NCI-H2081 treated with DMSO at 0.1 percent for 48 hours (cell line): ENCODE data around the gene FNDC3B.
"Not testable (repeated sequence)": the region's sequence is repeated elsewhere in the genome, so short reads cannot be mapped to it uniquely, and the experiment has no call there.

ENCODE experiments used
- DNase-seq: peaks from one replicate; lab custom pipeline; 2025; lab: John Stamatoyannopoulos, UW

Gene FNDC3B

DNA sequence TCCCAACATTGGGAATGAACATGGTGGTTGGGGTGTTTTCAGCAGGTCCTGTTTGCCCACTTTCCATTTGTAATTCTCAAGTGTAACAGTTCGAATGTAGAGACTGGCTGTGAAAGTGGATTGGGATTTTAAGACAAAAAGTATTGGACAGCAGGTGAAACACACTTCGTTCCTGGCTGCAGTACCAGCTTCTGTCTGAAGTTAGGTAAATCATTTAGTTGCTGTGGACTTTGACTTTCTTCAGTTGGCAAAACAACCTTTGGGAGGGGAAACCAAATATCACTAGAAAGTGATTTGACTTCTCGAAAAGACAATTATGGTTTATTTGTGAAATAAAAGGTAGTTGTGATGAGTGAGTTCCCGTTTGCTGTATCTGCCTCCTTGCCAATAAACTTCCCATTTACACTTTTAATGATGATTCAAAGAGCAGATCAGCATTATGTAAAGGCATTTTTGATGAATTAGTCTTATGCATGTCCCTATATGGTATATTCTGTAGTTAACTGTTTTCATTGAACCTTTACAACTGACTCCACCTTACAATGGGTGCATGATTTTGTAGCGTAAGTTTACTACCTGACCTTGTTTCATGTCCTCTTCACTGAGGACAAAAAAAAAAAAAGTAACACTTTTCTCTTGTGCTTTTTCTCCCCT lies 34.0 kb downstream of the FNDC3B start:
- DNase-seq = no peak

DNA sequence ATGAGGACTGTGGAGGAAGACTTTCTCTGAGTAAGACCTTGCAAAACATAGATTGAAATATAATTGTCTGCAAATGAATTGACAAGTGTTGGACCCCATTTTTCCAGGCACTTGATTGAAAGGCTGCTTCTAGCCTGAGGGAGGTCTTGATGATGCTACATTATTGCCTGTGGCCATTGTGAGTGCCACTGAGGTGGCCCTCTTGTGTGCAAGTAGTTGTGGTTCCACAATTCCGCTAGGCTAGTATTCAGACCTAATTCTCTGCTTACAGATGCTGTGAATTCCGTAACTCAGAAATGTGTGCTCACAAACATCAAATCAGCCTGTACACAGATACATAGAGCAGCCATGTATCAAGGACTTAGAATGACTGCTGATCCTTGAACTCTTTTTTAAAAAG lies 34.7 kb downstream of the FNDC3B start:
- no peak for DNase-seq

DNA sequence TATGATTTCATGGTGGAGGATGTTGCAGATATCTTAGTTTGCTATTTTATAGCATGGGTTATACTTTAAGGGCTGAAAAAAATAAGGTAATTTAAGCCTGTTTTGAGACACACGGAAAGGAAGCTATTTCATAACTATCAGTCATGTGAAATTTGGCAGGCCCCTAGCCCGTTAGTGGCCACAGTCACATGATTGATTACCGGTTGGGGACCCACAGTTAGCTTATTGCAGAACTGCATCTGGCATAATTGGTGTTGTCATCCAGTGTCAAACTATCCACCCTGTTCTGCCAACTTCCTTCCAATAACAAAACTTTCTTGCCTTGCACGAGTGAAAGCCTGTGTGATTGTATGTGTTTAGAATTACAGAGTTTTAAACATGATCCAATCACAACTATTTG lies 35.2 kb downstream of the FNDC3B start:
- DNase-seq = no peak

DNA sequence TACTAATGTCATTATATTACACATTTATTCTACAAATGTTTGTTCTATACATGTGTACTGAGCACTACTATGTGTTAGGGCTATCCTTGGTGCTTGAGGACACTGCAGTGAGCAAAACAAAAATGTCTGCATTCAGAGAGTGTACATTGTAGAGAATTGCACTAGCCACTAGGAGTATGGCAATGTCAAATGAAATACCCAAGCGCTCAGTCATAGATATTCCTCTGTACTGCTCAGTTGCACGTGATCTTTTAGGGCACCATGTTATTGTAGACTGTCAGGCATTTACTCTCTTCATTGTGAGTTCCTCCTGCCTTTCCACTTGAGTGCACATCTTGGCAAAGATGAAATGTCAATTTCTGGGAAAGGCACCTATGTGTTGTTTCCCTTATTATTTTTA lies 36.8 kb downstream of the FNDC3B start:
- DNase-seq = no peak

DNA sequence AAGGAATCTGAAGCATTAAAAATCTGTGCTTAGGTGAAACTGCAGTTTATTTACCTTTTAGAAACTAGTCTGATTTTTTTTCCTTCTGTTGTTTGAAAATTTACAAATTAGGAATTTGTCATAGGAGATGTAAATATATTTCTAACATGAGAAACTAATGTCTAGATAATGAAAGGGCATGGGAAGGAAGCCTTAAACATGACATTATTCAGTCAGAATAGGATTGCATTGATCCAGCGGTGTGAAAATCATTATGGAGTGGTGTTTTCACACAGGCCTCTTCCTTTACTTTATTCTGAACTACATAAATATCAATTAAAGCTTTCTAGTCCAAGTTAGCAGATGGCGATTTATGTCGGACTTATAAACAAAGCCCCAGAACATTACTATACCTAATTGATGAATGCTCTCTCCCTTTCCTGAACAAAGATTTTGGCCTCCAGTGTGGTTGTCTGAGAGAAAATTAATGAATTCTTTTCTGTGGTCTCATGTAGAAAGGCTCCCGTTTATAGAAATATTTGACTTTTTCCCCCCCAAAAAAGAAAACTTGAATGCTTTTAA lies 37.9 kb downstream of the FNDC3B start:
- DNase-seq = no peak

DNA sequence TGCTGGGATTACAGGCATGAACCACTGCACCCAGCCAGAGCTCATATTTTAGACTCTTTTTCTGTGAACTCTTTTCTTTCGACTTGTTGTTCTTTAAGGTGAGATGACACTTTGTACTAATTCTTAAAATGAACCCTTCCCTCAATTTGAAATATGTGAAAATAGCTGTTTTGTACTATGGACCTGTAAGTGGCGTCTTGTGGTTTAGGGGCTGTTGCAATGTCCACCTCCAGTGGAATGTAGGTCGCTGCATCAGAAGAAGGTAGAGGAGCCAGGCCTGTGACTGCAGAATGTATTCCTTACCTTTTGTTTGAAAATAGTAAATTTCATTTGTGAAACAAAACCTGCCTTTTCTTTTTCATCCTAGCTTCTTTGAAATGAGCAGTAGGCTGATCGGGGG lies 38.9 kb downstream of the FNDC3B start:
- DNase-seq = no peak

DNA sequence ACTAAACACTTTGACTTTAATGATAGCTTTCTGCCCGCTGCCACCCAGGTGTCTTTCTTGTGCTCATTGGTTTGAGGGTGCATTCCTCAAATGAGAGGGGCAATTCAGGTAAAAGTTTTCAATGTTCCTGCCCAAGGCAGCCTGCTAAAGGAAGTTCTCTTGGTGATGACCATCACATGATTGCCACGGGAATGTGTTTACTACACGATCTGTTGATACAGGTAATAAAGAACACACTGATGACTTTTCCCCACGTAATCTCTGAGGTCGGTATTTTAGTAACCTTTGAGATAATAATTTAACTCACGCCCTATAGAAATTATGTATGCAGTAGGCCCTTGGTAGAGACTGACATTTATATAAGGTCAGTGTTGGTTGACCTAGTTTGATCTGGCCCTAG lies 39.3 kb downstream of the FNDC3B start:
- DNase-seq = no peak

DNA sequence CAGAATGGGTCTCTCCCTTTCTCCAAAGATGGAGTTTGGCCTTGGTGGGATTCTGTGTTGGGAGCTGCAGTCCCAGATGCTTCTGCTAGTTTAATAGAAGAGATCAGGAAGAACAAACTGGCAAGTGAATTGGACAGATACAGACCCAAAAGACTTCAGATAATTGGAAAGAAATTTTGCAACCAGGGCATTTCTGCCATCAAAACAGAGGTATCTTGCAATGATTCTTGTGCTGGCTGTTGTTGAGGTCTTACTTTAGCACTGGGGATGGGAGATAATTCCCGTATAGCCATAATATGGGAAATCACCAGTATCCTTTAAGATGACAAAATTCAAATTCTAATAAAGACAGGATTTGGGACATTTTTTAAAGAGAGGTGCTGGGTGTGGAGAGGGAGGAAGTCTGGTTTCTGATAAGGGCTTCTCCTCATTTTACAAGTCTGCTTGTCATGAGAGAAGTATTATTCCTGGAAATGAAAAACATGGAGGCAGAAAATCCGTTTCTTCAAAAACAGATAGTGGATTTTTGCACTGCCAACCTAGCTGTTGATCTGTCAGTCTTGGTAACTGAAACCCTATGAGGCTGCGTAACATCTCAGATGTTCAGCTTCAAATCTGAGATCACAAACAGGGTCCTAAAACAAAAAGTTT lies 40.1 kb downstream of the FNDC3B start:
- DNase-seq = no peak

DNA sequence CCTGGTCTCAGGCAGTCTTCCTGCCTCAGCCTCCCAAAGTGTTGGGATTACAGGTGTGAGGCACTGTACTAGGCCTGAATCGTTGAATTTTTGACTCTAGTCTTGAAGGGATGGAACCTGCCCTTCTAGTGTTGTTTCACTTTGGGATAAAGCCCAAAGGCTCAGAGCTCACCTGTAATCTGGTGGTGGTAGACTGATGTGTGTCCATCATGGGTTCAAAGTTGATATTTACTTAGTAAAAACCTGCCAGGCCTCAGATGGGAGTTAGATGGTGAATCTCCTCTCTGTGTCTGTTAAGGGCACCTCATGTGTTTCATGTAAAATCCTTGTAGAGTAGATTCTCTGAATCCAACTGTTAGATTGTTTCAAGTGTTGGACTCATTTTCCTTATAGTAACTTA lies 41.1 kb downstream of the FNDC3B start:
- no peak for DNase-seq

DNA sequence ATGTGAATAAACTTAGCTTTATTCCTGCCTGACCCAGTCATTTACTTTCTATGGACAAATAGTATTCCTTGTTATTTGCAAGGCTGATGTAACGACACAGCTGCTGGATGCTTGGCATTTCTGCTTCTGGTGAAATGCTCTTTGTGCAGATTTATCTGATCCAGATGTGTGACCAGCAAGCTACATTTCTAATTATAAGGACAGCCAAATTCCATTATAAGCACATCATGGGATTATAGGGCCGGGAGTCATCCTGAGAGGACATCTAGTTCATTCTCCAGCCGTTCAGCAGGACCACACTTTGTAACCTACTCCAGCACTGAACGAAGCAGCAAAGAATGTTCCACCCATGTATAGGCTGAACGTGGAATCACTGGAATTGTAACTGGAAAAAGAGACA lies 42.9 kb downstream of the FNDC3B start:
- no peak for DNase-seq

DNA sequence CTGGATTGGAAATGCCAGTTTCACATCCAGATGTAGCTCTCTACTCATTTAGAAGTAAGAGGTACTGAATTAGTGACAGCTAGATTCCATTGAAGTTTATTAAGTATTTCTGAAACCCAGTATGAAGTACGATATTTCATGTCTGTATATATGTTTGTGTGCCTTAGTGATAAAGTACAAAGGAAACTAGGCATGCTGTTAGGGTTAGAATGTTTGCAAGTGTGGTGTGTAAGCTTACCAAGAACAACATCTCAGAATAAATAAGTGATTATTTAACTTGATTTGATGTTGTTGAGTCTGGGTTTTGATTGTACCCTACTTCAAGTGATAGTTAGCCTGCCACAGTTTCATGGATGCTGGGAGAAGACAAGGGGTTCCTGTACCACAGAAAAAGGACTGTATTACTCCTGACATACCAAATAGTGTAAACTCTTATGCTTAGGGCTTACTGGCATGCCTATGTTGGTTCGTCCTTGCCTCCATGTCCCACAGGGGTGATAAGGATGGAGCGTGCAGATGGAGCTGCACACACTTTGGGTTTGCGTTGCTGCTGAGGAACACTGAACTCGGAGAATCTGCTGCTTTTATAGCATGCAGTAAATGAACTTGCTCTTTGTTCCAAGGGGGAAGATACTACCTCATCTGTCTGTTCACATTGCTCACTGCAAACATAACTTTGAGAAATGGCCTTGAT lies 43.6 kb downstream of the FNDC3B start:
- DNase-seq = no peak

DNA sequence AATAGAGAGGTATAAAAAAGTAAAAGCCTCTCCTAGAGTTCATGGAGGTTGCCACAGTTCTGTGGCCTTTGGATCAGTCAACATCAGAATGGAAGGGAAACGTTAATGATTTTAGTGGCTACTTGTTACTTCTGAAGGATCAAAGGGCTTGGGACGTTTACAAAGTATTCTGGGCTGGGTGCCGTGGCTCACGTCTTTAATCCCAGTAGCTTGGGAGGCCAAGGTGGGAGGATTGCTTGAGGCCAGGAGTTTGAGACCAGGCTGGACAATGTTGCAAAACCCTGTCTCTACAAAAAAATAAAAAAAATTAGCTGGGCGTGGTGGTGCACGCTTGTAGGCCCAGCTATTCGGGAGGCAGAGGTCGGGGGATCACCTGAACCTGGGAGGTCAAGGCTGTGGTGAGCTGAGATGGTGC lies 44.6 kb downstream of the FNDC3B start:
- DNase-seq = no peak

DNA sequence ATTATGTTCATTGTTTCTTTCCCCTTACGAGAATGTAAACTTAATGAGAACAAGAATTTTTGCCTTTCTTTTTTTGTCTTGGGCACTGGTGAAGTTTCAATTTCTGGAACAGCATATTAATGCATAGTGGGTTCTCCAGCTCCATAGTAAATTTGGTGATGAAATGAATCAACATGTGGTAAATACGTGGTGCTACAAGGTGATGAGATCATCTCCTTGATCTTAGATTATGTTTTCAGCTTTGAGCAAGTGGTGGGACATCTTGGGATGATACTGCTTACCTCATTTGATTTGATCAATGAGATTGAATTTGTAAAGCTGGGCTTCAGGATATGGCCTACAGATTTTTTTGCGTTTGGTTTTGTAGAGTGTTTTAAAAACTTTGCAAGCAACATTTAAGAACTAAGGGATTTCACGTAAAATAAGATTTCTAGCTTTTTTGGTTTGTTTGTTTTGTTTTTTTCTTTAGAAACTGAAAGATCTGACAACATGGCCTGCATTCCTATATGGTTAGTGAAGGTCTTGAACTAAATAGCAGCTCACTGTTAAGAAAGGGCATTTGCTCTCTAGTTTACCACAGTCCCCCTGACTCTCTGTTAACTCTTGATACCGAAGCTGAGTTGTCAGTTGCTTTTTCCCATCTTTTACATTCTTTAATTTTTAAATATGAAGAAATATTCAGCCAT lies 45.6 kb downstream of the FNDC3B start:
- no peak for DNase-seq

DNA sequence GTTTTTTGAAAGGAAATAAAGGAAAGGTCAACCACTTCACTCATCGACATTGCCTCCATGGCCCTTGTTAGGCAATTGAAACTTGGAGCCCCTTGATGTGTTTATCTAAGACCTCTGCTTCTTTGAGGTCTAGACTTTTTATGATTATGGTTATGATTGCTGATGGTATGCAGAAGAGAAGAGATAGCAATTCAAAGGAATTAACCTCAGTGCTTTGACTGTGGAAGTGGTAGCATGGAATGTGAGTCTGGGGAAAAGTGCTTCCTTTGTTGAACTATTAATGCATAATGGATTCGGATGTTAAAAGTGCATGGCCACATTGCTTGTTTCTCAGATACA lies 46.1 kb downstream of the FNDC3B start:
- DNase-seq = no peak

DNA sequence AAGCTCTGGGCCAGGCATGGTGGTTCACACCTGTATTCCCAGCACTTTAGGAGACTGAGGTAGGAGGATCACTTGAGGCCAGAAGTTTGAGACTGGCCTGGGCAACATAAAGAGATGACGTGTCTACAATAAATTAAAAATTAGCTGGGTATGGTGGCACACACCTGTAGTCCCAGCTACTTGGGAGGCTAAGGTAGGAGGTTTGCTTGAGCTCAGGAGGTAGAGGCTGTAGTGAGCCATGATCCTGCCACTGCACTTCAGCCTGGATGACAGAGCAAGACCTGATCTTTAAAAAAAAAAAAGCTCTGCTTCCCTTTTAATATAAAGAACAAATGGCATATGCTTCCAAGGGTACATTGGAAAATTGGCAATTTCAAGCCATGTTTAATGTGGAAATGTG lies 46.7 kb downstream of the FNDC3B start:
- DNase-seq = no peak

DNA sequence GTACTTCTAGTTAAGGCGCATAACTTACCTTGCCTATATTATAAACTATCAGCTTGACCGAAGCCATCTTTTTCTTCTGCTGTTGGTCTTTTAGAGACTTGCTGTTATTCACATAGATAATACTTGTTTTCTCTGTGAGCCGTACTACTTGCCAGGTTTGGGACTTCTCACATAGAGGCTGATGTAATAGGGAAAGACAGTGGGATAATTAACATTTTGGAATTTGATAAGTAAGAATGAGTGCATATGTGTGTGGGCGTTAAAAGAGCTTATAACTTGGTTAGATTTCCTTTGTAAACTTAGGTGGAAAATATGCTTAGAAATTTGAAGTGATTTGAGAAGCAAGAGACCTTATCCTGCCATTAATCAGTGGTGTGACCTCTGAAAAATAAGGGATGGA lies 47.8 kb downstream of the FNDC3B start:
- DNase-seq = no peak

DNA sequence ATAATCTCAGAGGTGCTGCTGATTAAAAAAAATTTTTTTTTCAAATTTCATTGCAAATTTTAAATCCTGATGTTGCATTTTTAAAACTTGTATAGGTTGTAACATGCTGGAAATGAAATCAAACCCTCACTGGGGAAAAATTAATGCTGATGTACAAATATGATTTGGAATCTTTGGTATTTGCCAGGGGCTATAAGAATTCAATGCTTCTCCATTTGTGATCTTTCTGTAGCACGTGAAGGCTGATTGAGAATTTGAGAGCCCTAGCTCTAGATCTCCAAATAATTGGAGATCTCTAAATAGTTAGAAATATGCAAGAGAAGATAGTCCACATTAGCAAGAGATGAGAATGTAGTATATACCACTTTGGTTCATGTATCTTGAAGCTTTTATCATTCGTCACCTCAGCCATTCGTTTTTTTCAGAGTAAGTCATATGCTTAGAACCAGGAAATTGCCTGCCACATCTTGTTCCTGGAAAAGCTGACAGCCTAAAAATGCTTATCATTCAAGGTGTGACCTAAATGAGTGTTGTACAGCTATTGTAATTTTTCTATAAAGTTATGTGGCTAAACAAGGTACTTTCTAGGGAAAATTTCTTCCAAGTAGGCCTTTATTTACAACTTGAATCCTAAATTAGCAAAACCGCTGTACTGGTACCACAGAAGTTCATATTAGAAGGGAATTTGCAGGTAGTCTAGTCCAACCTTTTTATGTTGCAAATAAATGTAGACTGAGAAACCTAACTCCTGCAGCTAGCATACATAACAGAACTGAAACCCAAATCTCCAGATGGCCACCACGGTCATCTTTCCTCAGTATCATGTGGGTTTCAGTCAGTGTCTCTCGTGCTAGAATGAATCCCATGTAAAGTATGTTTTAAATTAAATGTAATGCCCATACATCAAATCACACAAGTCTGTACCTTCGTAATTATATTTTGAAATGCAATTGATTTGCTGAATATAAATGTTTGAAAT lies 48.5 kb downstream of the FNDC3B start:
- DNase-seq = no peak

DNA sequence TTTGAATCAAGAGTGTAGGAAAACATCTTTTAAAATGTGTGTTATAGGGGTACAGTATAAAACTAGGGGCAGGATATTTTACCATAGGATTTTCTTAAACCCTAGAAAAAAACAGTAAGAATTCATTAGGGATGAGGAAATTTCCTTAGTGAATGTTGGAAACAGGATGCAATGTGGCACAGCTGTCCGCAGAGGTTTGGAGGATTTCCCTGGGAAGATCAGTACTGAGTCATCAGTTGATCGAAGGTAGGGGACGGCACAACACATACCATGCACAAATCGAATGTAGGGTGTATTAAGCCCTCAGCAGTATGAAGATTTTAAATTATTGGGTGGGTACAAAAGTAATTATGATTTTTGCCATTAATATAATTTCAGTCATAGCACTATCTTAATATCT lies 49.9 kb downstream of the FNDC3B start:
- DNase-seq = no peak

DNA sequence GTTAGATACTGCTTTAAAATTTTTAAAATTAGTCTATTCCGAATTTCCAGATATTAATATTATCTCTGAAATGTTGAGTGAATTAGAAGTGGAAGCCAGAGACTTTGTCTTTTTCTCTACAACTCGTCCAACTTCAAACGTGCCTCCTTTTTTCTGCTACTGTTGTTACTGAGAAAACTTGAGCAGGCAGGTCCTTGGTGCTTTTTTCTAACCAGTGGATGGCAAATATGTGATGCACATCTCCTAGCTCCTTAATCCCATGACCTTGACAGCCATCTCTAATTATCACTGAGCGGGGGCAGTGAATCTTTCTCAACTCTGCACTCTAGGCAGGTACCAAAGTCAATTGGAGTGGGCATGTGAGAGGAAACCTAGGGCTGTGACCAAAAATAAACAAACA lies 50.7 kb downstream of the FNDC3B start:
- DNase-seq = no peak

DNA sequence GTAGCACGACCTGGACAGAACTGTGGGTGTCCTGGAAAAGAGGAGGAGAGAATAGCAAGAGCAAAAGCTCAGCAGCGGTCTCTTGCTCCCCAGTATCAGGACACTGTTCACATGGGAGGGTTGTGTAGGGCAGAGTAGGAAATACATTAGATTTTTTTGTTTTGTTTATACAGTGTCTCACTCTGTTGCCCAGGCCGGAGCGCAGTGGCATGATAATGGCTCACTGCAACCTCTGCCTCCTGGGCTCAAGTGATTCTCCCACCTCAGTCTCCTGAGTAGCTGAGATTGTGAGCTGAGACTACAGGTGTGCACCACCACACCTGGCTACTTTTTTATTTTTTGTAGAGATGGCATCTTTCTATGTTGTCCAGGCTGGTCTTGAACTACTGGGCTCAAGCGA lies 53.3 kb downstream of the FNDC3B start:
- DNase-seq = no peak

DNA sequence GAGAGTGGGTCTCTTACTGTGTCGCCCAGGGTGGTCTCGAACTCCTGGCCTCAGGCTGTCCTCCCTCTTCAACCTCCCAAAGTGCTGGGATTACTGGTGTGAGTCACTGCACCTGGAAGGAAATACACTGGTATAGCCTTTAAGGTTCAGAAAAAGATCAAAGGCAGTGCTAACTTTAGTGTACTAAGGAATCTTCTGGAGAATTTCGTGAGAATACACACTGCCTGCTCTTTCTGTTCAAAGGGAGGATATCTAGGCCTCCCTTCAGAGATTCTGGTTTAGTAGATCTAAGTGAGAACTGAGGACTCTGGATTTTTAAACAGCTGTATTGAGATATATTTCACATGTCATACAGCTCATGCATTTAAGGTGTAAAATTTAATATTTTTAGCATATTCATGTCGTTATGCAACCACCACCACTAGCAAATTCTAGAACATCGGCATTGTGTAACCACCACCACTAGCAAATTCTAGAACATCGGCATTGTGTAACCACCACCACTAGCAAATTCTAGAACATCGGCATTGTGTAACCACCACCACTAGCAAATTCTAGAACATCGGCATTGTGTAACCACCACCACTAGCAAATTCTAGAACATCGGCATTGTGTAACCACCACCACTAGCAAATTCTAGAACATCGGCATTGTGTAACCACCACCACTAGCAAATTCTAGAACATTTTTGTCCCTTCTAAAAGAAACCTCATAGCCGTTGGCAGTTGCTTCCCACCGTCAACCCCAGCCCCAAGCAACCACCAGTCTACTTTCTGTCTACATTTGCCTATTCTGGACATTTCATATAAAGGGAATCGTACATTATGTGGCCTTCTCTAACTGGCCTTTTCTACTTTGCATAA lies 54.4 kb downstream of the FNDC3B start:
- DNase-seq = not testable (repeated sequence)
